NCI-H2107 (cell line): ENCODE measurements around the gene LRP10.
"Not testable (repeated sequence)": the region's sequence is repeated elsewhere in the genome, so short reads cannot be mapped to it uniquely, and the experiment has no call there.

Experiments used
- DNase-seq: peaks from one replicate; lab custom pipeline; 2025; lab: John Stamatoyannopoulos, UW

The LRP10 gene

GRCh38 chr14:22887260-22887989 is 15.9 kb downstream of the LRP10 start:
- DNase-seq, result peak; percentile 44

- peak; percentile 41 for DNase-seq
Observed at GRCh38 chr14:22887990-22888378, 16.4 kb downstream of the LRP10 start.

- no peak for DNase-seq
Observed at GRCh38 chr14:22888662-22889061, 17.1 kb downstream of the LRP10 start.

- DNase-seq, result no peak
Observed at GRCh38 chr14:22890416-22890815, 18.9 kb downstream of the LRP10 start.

- no peak for DNase-seq
Observed at GRCh38 chr14:22892488-22892887, 20.9 kb downstream of the LRP10 start.

GRCh38 chr14:22893706-22894105 is 22.2 kb downstream of the LRP10 start:
- DNase-seq, result no peak

GRCh38 chr14:22895402-22895801 is 23.9 kb downstream of the LRP10 start:
- no peak for DNase-seq

GRCh38 chr14:22896356-22896755 is 24.8 kb downstream of the LRP10 start:
- DNase-seq, result no peak

- DNase-seq, result no peak
Observed at GRCh38 chr14:22896760-22897159, 25.2 kb downstream of the LRP10 start.

- no peak for DNase-seq
Observed at GRCh38 chr14:22897357-22897756, 25.8 kb downstream of the LRP10 start.

- no peak for DNase-seq
Observed at GRCh38 chr14:22898302-22899090, 27.0 kb downstream of the LRP10 start.

- DNase-seq, result peak; percentile 35
Observed at GRCh38 chr14:22900081-22900799, 28.7 kb downstream of the LRP10 start.

GRCh38 chr14:22901799-22902198 is 30.3 kb downstream of the LRP10 start:
- no peak for DNase-seq

GRCh38 chr14:22903742-22904087 is 32.2 kb downstream of the LRP10 start:
- DNase-seq, result no peak

GRCh38 chr14:22905627-22906026 is 34.1 kb downstream of the LRP10 start:
- DNase-seq, result no peak

- DNase-seq, result no peak
Observed at GRCh38 chr14:22906073-22906472, 34.5 kb downstream of the LRP10 start.

GRCh38 chr14:22907429-22907828 is 35.9 kb downstream of the LRP10 start:
- DNase-seq, result no peak

GRCh38 chr14:22908601-22909000 is 37.1 kb downstream of the LRP10 start:
- DNase-seq, result no peak

GRCh38 chr14:22910916-22911315 is 39.4 kb downstream of the LRP10 start:
- no peak for DNase-seq

GRCh38 chr14:22914836-22915235 is 43.3 kb downstream of the LRP10 start:
- DNase-seq, result not testable (repeated sequence)

GRCh38 chr14:22915886-22916521 is 44.5 kb downstream of the LRP10 start:
- DNase-seq, result no peak
